Osteocyte (in vitro differentiated cells): ENCODE measurements around the gene SMYD2. TPM values are rescaled to one million over a fixed set of nuclear protein-coding genes. Genes with fewer than 3 reads are reported as not detected.

Experiments
- DNase-seq: peaks from one replicate; pipeline ENCODE4 v3.0.0; 2021; ENCODE audit warnings: mixed read lengths; ENCODE audit not compliant: unreplicated experiment; ENCODE audit errors: extremely low spot score
- H3K27ac Mint-ChIP-seq: one replicate; pipeline ENCODE4 v1.8.0; 2021; ENCODE audit warnings: mild to moderate bottlenecking, mixed read lengths; ENCODE audit not compliant: unreplicated experiment
- H3K27me3 Mint-ChIP-seq: one replicate; pipeline ENCODE4 v1.8.0; 2021; ENCODE audit warnings: mixed read lengths; ENCODE audit not compliant: unreplicated experiment
- H3K36me3 Mint-ChIP-seq: one replicate; pipeline ENCODE4 v1.8.0; 2021; ENCODE audit warnings: mixed read lengths; ENCODE audit not compliant: unreplicated experiment
- H3K4me1 Mint-ChIP-seq: one replicate; pipeline ENCODE4 v1.8.0; 2021; ENCODE audit warnings: mixed read lengths; ENCODE audit not compliant: unreplicated experiment
- H3K4me3 Mint-ChIP-seq: one replicate; pipeline ENCODE4 v1.8.0; 2021; ENCODE audit warnings: mild to moderate bottlenecking, moderate library complexity, mixed read lengths; ENCODE audit not compliant: unreplicated experiment
- H3K9me3 Mint-ChIP-seq: one replicate; pipeline ENCODE4 v1.8.0; 2021; ENCODE audit warnings: mixed read lengths; ENCODE audit not compliant: unreplicated experiment
- total RNA-seq: library from RNA; stranded (reverse); gene quantifications from 2 replicates; pipeline ENCODE4 v1.2.1, GENCODE V29; 2021
- TF ChIP-seq, protein P1 (sequence below): fragments of 200-600 bp; sonication (generic); IDR thresholded peaks from 2 replicates; pipeline ENCODE4 v1.5.0; 2021; ENCODE audit warnings: antibody characterized with exemption, mild to moderate bottlenecking, moderate library complexity

The SMYD2 gene
- total RNA-seq, 1 donor from 2014 or later, result 44.7 TPM

DNA sequence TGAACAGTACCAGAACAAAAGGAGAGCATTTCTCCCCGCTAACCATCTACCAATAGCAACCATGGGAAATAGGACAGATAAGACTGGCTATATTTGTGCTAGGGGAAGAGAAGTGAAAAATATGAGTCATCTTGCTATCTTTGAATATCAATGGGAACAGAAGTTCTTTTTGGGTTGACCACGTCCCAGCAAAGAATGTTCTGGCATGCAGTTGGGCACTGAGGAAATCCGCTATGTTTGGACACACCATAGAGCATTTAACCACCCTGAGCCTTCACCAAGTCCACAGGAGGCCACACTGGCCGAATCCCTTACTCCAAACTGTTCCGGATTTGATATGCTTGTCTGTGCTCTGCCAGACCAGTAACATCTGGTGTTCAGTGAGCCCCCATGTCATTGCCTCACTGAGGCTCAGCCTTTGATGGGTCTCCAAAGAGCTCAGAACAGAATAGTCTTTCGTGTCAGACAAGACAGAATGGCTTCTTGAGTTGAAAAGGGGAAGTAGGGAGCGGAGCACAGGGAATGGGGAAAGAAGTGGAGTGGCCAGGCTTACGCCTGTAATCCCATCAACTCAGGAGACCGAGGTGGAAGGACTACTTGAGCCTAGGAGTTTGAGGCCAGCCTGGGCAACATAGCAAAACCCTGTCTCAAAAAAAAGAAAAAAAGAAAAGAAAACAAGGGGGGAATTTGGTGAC, 81.4 kb downstream of the SMYD2 start:
- peaks cover 73% of the 10 kb centered on the region for H3K36me3 Mint-ChIP-seq
- H3K27ac Mint-ChIP-seq, result peak overlapping the region; percentile 41
- H3K9me3 Mint-ChIP-seq, result no peaks in the 10 kb centered on the region
- no peaks in the 10 kb centered on the region for H3K27me3 Mint-ChIP-seq
- TF ChIP-seq, protein P1, sequence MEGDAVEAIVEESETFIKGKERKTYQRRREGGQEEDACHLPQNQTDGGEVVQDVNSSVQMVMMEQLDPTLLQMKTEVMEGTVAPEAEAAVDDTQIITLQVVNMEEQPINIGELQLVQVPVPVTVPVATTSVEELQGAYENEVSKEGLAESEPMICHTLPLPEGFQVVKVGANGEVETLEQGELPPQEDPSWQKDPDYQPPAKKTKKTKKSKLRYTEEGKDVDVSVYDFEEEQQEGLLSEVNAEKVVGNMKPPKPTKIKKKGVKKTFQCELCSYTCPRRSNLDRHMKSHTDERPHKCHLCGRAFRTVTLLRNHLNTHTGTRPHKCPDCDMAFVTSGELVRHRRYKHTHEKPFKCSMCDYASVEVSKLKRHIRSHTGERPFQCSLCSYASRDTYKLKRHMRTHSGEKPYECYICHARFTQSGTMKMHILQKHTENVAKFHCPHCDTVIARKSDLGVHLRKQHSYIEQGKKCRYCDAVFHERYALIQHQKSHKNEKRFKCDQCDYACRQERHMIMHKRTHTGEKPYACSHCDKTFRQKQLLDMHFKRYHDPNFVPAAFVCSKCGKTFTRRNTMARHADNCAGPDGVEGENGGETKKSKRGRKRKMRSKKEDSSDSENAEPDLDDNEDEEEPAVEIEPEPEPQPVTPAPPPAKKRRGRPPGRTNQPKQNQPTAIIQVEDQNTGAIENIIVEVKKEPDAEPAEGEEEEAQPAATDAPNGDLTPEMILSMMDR, result no peak
- H3K4me3 Mint-ChIP-seq, result no peak overlapping the region
- peaks cover 5% of the 10 kb centered on the region for H3K4me1 Mint-ChIP-seq
- DNase-seq, result no peak

DNA sequence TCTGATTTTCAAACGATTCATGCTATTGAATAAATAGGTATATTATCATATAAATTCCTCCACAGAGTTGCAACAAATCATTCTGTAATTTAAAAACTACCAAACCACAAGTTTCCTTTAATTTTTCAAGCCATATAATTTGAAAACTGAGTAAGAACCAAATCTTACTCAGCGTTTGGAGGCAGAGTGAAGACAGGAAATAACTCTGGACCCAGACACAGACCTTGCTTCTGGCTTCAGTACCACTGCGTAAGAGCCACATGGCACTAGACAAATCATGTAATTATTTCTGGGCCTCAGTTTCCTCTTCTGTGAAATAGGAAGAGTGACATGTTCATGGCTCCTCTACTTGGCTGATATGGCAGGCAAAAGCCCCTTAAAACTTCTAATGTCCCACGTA, 82.4 kb downstream of the SMYD2 start:
- Mint-ChIP-seq H3K27me3 (no peaks in the 10 kb centered on the region), H3K27ac (peak overlapping the region; percentile 27), H3K36me3 (peaks cover 68% of the 10 kb centered on the region), H3K4me1 (peaks cover 5% of the 10 kb centered on the region), H3K4me3 (no peak overlapping the region), H3K9me3 (no peaks in the 10 kb centered on the region)
- DNase-seq, result no peak
- TF ChIP-seq, protein P1, result no peak

DNA sequence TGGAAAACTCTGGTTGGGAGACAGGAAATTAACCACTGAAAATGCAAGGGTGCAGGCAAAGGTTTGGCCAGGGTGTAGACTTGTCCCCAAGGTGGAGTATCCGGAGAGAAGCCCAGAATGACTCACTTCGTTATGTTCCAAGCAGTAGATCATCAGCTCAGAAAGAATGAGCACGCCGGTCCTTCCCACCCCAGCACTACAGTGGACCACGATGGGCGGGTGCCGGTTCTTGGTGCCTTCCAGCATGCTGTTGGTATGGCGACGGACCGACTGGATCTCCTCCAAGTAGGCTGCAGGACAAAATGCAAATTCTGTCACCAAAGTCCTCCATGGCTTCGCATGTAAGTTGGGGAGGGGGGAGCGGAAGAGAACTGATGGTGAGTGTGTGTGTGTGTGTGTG, 83.4 kb downstream of the SMYD2 start:
- Mint-ChIP-seq H3K27me3 (no peaks in the 10 kb centered on the region), H3K36me3 (peaks cover 76% of the 10 kb centered on the region), H3K4me1 (peaks cover 5% of the 10 kb centered on the region), H3K9me3 (no peaks in the 10 kb centered on the region), H3K4me3 (no peak overlapping the region), H3K27ac (no peak overlapping the region)
- TF ChIP-seq, protein P1, result no peak
- no peak for DNase-seq

DNA sequence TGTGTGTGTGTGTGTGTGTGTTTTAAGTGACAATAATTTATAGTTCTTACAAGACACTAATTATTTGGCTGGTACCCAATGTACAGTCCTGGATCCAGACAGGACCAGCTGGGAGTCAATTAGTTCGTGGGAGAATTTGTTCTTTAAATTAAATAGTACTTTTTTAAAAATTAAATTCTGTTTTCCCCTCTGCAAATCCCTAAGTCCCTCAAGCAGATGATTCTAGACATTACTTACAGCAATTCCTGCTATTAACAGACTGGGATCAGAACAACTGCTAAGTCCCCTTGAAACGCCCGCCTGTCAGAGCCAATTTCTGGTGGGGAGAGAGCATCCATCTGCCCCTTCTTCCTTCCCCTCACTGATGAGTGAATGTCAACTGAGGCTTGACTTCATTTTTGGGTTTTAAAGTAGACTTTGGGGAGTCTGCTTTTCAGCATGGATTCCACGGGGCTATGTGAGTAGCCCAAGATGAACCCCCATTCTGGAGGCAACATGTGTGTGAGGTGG, 83.9 kb downstream of the SMYD2 start:
- no peaks in the 10 kb centered on the region for H3K27me3 Mint-ChIP-seq
- no peak overlapping the region for H3K4me3 Mint-ChIP-seq
- TF ChIP-seq, protein P1, result no peak
- H3K9me3 Mint-ChIP-seq, result no peaks in the 10 kb centered on the region
- peak overlapping the region; percentile 23 for H3K27ac Mint-ChIP-seq
- H3K36me3 Mint-ChIP-seq, result peaks cover 78% of the 10 kb centered on the region
- DNase-seq, result no peak
- H3K4me1 Mint-ChIP-seq, result peaks cover 6% of the 10 kb centered on the region

DNA sequence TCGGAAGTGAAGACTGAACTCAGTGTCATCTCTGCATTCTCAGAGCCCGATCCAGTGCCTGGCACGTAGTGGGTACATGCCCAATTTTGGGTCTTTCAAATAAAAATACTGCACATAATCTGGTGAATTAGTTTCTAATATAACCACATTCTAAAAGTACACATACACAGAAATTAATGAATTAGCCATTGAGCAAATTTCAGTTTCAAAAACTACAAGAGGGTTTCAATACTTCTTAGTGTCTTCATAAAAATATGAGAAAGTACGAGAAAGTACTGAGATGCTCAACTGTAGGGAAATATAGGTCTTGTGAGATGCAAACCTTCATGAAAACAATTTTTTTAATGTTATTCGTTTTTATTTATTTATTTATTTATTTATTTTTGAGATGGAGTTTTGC, 86.9 kb downstream of the SMYD2 start:
- peaks cover 73% of the 10 kb centered on the region for H3K36me3 Mint-ChIP-seq
- peaks cover 25% of the 10 kb centered on the region for H3K4me1 Mint-ChIP-seq
- H3K27me3 Mint-ChIP-seq, result no peaks in the 10 kb centered on the region
- H3K27ac Mint-ChIP-seq, result no peak overlapping the region
- TF ChIP-seq, protein P1, result no peak
- no peaks in the 10 kb centered on the region for H3K9me3 Mint-ChIP-seq
- no peak for DNase-seq
- H3K4me3 Mint-ChIP-seq, result no peak overlapping the region
